Thoracic aorta (tissue), 2 donors: Measurements from ENCODE around the gene PDE8B. TPM values are rescaled to one million over a fixed set of nuclear protein-coding genes. Genes with fewer than 3 reads are reported as not detected.

Source experiments
- ATAC-seq: fragments of 150-250 bp; one replicate; pipeline ENCODE4 v1.8.0; 2017; ENCODE audit warnings: low read depth; ENCODE audit not compliant: insufficient number of reproducible peaks, low FRiP score
- DNase-seq: peaks from one replicate; pipeline ENCODE4 v3.0.0-alpha.2; 2020; ENCODE audit warnings: low spot score
- H3K27ac ChIP-seq, 2 donors: fragments of 200-600 bp; sonication (generic); 1 replicate in 1 of 2; 2 replicates in 1 of 2; pipeline ENCODE4 v1.5.1; 2016; ENCODE audit warnings: mild to moderate bottlenecking in 2 of 2, moderate library complexity in 2 of 2
- H3K27me3 ChIP-seq: fragments of 200-600 bp; sonication (generic); replicated peaks from 2 replicates; pipeline ENCODE4 v1.6.0; 2016; ENCODE audit warnings: mild to moderate bottlenecking; ENCODE audit not compliant: insufficient read depth
- H3K36me3 ChIP-seq: fragments of 200-600 bp; sonication (generic); one replicate; pipeline ENCODE4 v1.5.1; 2016
- H3K4me1 ChIP-seq, 2 donors: fragments of 200-600 bp; sonication (generic); 1 replicate in 1 of 2; 2 replicates in 1 of 2; pipeline versions ENCODE4 v1.5.1 to v1.6.0; 2016; ENCODE audit warnings: low read depth in 2 of 2, mild to moderate bottlenecking in 1 of 2; ENCODE audit not compliant: control insufficient read depth in 1 of 2
- H3K4me3 ChIP-seq: fragments of 200-600 bp; sonication (generic); 2 replicates; pipeline ENCODE4 v1.5.1; 2016; ENCODE audit warnings: mild to moderate bottlenecking
- H3K9me3 ChIP-seq: fragments of 200-600 bp; sonication (generic); 2 replicates; pipeline ENCODE4 v1.5.1; 2016
- total RNA-seq, 2 donors: library from RNA; depleted of rRNA; stranded (reverse); fragments of >200 nt; gene quantifications; one replicate each; pipeline versions ENCODE4 v1.1.0 to v1.2.3, GENCODE V29; 2016
- TF ChIP-seq, protein P1 (sequence below): fragments of 200-600 bp; sonication (generic); IDR thresholded peaks from one replicate; pipeline ENCODE4 v1.5.1; 2019; ENCODE audit warnings: antibody characterized with exemption

PDE8B gene
- total RNA-seq, 2 donors from 2014 or later = 22.7 to 59.8 TPM

DNA sequence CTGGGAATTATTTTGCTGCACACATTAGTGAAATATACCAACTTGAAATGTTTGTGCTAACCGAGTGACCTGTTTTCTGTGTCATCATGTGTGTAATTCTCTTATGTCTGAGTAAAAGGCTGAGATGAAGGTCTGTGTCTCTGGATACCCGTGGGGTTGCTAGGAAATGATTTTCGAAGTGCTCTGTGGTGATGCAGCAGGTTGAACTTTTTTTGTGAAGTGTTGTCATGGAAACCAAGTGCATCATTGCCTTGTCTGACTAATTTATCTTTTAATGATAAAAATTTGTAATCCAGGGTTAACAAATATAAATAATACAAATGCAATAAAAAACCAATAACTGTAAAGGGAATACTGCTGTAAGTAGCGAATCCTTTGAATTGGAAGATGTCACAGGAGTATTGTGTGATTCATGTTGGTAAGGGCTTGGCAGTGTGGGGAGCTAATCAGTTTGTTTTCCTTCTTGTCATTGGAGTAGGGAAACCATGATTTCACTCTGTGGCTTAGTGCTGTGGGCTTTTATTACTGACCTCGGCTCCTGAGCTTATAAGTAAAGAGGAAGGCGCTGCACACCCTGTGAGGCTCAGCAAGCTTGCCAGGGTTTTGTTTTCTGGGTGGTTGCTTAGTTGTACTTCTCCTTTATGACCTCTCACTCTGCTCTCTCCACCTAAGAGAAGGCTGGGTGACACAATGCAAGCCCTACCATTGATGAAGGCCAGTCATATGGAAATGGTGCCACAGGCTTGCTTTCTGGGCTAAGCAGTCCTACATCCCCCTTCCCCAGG lies 22.3 kb downstream of the PDE8B start:
- Histone ChIP-seq H3K4me3 (no peak overlapping the region), H3K9me3 (no peaks in the 10 kb centered on the region), H3K4me1 (peaks cover 0 to 10% of the 10 kb centered on the region in 2 donors), H3K27ac (no peak overlapping the region), H3K36me3 (no peaks in the 10 kb centered on the region), H3K27me3 (no peaks in the 10 kb centered on the region)
- DNase-seq (no peak), ATAC-seq (peak; percentile 35)
- TF ChIP-seq, protein P1, sequence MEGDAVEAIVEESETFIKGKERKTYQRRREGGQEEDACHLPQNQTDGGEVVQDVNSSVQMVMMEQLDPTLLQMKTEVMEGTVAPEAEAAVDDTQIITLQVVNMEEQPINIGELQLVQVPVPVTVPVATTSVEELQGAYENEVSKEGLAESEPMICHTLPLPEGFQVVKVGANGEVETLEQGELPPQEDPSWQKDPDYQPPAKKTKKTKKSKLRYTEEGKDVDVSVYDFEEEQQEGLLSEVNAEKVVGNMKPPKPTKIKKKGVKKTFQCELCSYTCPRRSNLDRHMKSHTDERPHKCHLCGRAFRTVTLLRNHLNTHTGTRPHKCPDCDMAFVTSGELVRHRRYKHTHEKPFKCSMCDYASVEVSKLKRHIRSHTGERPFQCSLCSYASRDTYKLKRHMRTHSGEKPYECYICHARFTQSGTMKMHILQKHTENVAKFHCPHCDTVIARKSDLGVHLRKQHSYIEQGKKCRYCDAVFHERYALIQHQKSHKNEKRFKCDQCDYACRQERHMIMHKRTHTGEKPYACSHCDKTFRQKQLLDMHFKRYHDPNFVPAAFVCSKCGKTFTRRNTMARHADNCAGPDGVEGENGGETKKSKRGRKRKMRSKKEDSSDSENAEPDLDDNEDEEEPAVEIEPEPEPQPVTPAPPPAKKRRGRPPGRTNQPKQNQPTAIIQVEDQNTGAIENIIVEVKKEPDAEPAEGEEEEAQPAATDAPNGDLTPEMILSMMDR = no peak

DNA sequence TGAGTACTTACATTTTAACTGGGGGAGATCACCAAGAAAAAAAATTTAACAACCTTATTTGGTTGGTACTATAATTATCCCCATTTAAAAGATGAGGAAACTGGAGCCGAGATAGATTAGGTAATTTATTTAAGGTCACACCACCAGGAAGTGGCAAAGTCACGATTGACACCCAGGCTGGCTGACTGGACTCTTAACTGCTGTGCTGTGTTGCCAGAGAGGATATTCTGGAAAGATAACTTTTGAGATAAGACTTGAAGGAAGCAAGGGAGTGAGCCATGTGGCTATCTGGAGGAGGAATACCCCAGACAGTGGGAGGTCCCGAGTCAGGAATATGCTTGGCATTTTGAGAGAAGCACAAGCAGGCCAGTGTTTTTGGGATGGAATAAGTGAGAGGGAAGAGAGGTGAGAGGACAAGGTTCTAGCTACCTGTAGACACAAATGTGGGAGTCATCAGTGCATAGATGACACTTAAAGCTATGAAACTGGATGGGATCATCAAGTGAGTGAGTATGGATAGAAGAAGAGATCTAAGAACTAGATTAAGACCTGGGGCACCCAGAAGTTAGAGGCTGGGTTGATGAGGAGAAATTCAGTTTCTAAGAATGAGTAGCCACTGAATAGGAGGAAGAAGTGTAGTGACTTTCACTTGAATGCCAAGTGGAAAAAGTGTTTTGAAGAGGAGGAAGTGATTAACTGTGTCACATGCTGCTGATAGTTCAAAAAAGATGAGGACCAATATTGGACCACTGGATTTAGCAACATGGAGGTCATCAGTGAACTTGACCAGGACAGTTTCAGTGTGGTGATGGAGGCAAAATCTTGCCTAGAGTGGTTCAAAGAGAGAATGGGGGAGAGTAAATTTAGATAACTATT lies 25.6 kb downstream of the PDE8B start:
- Histone ChIP-seq H3K36me3 (no peaks in the 10 kb centered on the region), H3K27me3 (no peaks in the 10 kb centered on the region), H3K4me1 (peaks cover 0 to 10% of the 10 kb centered on the region in 2 donors), H3K9me3 (no peaks in the 10 kb centered on the region), H3K4me3 (no peak overlapping the region), H3K27ac (no peak overlapping the region)
- TF ChIP-seq, protein P1 = no peak
- ATAC-seq (no peak), DNase-seq (no peak)

DNA sequence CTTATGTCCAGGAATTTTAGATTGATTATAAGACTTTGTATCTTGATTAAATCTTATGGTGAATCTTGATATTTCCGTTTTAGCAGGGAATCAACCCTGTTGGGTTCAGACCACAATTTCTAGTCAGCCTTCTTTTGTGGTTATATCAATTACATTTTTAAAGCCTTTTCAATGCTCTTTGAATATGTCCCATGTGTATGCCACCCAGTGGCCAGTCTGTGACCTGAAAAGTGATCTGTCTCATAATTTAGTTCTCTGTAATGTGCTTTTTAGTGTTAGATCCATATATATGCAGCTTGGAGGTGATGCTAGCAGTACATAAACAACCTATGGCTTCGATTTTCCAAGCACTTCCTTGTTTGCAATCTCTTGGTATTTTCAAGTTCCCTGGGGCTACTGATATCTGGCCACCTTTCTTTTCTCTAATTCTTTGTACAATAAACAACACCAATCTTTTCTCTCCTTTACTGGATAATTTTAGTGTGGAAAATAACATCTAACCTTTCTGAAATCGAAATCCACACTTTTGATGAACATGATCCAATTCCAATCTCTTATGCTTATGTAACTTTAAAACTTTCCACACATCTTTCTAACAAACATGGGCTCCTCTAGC lies 28.8 kb downstream of the PDE8B start:
- TF ChIP-seq, protein P1 = no peak
- Histone ChIP-seq H3K9me3 (no peaks in the 10 kb centered on the region), H3K36me3 (no peaks in the 10 kb centered on the region), H3K4me3 (no peak overlapping the region), H3K27me3 (no peaks in the 10 kb centered on the region), H3K4me1 (peaks cover 0 to 6% of the 10 kb centered on the region in 2 donors), H3K27ac (no peak overlapping the region)
- DNase-seq (no peak), ATAC-seq (no peak)

DNA sequence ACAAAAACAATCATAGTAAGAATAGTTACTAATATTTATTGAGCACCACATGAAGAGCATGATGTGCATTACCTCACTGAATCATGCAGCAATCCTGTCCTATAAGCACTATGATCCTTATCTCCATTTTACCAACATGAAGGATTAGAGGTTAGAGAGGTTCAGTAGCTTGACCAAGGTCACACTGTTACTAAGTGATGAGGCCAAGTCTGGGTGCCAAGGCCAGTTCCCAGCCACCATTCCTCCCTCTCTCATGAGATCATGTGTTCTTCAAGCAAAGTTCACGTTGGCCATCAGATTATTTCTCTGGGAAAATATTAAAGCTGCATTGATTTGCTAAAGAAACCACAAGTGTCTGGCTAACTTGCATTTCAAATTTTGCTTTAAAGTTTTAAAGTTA lies 31.0 kb downstream of the PDE8B start:
- TF ChIP-seq, protein P1 = no peak
- H3K4me1 ChIP-seq = no peaks in the 10 kb centered on the region
- ATAC-seq (no peak), DNase-seq (no peak)
- no peaks in the 10 kb centered on the region for H3K27me3 ChIP-seq
- no peak overlapping the region for H3K27ac ChIP-seq
- no peaks in the 10 kb centered on the region for H3K9me3 ChIP-seq
- no peaks in the 10 kb centered on the region for H3K36me3 ChIP-seq
- H3K4me3 ChIP-seq = no peak overlapping the region

- Histone ChIP-seq H3K36me3 (no peaks in the 10 kb centered on the region), H3K27ac (no peak overlapping the region), H3K4me1 (no peaks in the 10 kb centered on the region), H3K9me3 (no peaks in the 10 kb centered on the region), H3K27me3 (no peaks in the 10 kb centered on the region), H3K4me3 (no peak overlapping the region)
- DNase-seq = no peak
- TF ChIP-seq, protein P1 = no peak
- ATAC-seq = no peak
These were observed 39.0 kb downstream of the PDE8B start for GRCh38 chr5:77249475-77249874.
